Vagina (tissue), 2 donors: ENCODE measurements around the gene NTM.

Experiments used
- POLR2A ChIP-seq, 2 donors: fragments of 450-650 bp; IDR thresholded peaks; one replicate each; pipeline ENCODE4 v1.6.1; 2017; ENCODE audit warnings: antibody characterized with exemption in 2 of 2, mild to moderate bottlenecking in 2 of 2, moderate library complexity in 2 of 2
- POLR2AphosphoS5 ChIP-seq, 2 donors: sonication (generic); formaldehyde crosslinking; IDR thresholded peaks; one replicate each; pipeline ENCODE4 v1.9.0; 2017; ENCODE audit warnings: antibody characterized with exemption in 2 of 2, mild to moderate bottlenecking in 2 of 2, low read depth in 1 of 2; ENCODE audit not compliant: insufficient read depth in 1 of 2
- TF ChIP-seq, protein P1 (sequence below), 3 experiments: fragments of 450-650 bp in 2 of 3; fragments of 200-600 bp in 1 of 3; sonication (generic) in 1 of 3; IDR thresholded peaks; one replicate each; pipeline ENCODE4 v1.5.1; 2017 to 2019; ENCODE audit warnings: antibody characterized with exemption in 3 of 3, mild to moderate bottlenecking in 2 of 3, moderate library complexity in 2 of 3

- TF ChIP-seq, protein P1, sequence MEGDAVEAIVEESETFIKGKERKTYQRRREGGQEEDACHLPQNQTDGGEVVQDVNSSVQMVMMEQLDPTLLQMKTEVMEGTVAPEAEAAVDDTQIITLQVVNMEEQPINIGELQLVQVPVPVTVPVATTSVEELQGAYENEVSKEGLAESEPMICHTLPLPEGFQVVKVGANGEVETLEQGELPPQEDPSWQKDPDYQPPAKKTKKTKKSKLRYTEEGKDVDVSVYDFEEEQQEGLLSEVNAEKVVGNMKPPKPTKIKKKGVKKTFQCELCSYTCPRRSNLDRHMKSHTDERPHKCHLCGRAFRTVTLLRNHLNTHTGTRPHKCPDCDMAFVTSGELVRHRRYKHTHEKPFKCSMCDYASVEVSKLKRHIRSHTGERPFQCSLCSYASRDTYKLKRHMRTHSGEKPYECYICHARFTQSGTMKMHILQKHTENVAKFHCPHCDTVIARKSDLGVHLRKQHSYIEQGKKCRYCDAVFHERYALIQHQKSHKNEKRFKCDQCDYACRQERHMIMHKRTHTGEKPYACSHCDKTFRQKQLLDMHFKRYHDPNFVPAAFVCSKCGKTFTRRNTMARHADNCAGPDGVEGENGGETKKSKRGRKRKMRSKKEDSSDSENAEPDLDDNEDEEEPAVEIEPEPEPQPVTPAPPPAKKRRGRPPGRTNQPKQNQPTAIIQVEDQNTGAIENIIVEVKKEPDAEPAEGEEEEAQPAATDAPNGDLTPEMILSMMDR (IDR thresholded peaks at IDR 0.05) = no peak
- TF ChIP-seq POLR2A (IDR thresholded peaks at IDR 0.05) (no peak), POLR2AphosphoS5 (IDR thresholded peaks at IDR 0.05; ENCODE audit: insufficient read depth in 1 of 2, low read depth in 1 of 2) (no peak)
These were observed 33.6 kb downstream of the NTM start for GRCh38 chr11:131404010-131404409.
